ENCODE results near the gene HMGB4.

DNA sequence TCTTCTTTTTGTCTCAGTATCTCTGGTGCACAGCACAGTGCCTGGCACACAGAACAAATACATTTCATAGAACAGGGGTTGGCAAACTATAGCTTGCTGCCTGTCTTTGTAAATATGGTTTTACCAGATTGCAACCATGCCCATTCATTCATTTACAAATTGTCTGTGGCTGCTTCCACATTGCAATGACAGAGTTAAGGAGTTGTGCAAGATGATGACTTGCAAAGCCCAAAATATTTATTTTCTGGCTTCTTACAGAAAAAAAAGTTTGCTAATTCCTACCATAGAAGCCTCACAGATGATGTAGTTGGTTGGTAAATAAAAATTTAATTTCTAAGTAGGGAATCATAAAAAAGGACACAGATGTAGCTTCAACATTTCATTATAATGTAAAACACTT lies 11.2 kb upstream of the HMGB4 start:
- TF ChIP-seq POLR2A (IDR thresholded peaks at IDR 0.05; ENCODE audit: low read depth, low read length): no peak
- TF ChIP-seq TAF1 (IDR thresholded peaks at IDR 0.05; ENCODE audit: borderline replicate concordance, low read depth, low read length): no peak

Measured in GM12892 (cell line).